Neural cell (in vitro differentiated cells): ENCODE results near the gene SPDL1. TPM values are rescaled to one million over a fixed set of nuclear protein-coding genes. Genes with fewer than 3 reads are reported as not detected.
"Not testable (repeated sequence)": the region's sequence is repeated elsewhere in the genome, so short reads cannot be mapped to it uniquely, and the experiment has no call there.

Experiments used
- H2AFZ ChIP-seq: fragments of 200-600, 300-800 bp; sonication (generic), shearing (Covaris generic); 2 replicates; pipeline ENCODE4 v1.6.0; 2014; ENCODE audit warnings: low read depth, mild to moderate bottlenecking, antibody characterized with exemption, low read length, moderate library complexity
- H3F3A ChIP-seq: fragments of 200-600 bp; shearing (Covaris generic); 2 replicates; pipeline ENCODE4 v1.6.1; 2016; ENCODE audit warnings: mild to moderate bottlenecking, moderate library complexity, mixed read lengths, antibody characterized with exemption, low read length; ENCODE audit not compliant: insufficient read depth, poor library complexity, severe bottlenecking
- H3K27ac ChIP-seq: fragments of 200-600, 300-800 bp; sonication (generic), shearing (Covaris generic); 2 replicates; pipeline ENCODE4 v1.5.1; 2014; ENCODE audit warnings: mild to moderate bottlenecking, low read length, moderate library complexity
- H3K27me3 ChIP-seq: fragments of 300-800, 200-600 bp; sonication (generic), shearing (Covaris generic); 2 replicates; pipeline ENCODE4 v1.6.0; 2014; ENCODE audit warnings: mild to moderate bottlenecking, low read depth, low read length, moderate library complexity; ENCODE audit not compliant: insufficient read depth
- H3K36me3 ChIP-seq: fragments of 300-800, 200-600 bp; sonication (generic), shearing (Covaris generic); 2 replicates; pipeline ENCODE4 v1.5.1; 2014; ENCODE audit warnings: mild to moderate bottlenecking, antibody characterized with exemption, low read length, moderate library complexity; ENCODE audit not compliant: insufficient read depth
- H3K4me2 ChIP-seq: fragments of 300-800, 200-600 bp; sonication (generic), shearing (Covaris generic); 2 replicates; pipeline ENCODE4 v1.6.0; 2014; ENCODE audit warnings: mild to moderate bottlenecking, low read length
- H3K4me3 ChIP-seq: fragments of 300-800, 200-600 bp; sonication (generic), shearing (Covaris generic); 2 replicates; pipeline ENCODE4 v1.5.1; 2014; ENCODE audit warnings: mild to moderate bottlenecking, low read length, moderate library complexity
- H3K79me2 ChIP-seq: fragments of 200-600 bp; shearing (Covaris generic); replicated peaks from 2 replicates; pipeline ENCODE4 v1.6.0; 2014; ENCODE audit warnings: mild to moderate bottlenecking, low read length, moderate library complexity; ENCODE audit not compliant: insufficient read depth
- H3K9ac ChIP-seq: fragments of 300-800, 200-600 bp; sonication (generic), shearing (Covaris generic); 2 replicates; pipeline ENCODE4 v1.6.1; 2016; ENCODE audit warnings: mild to moderate bottlenecking, low read length, mixed read lengths
- H3K9me2 ChIP-seq: fragments of 200-600 bp; shearing (Covaris generic); 2 replicates; pipeline ENCODE4 v1.6.1; 2016; ENCODE audit warnings: mild to moderate bottlenecking, low read length, mixed read lengths; ENCODE audit not compliant: insufficient read depth
- H3K9me3 ChIP-seq: fragments of 200-600, 300-800 bp; sonication (generic), shearing (Covaris generic); 2 replicates; pipeline ENCODE4 v1.6.1; 2016; ENCODE audit warnings: mild to moderate bottlenecking, mixed run types, low read length, moderate library complexity, mixed read lengths
- H4K20me1 ChIP-seq: fragments of 200-600 bp; shearing (Covaris generic); 2 replicates; pipeline ENCODE4 v1.6.1; 2016; ENCODE audit warnings: mild to moderate bottlenecking, mixed run types; ENCODE audit not compliant: insufficient read depth
- EP300 ChIP-seq: fragments of 450-650 bp; conservative IDR thresholded peaks from 2 replicates; pipeline ENCODE4 v1.6.1; 2014; ENCODE audit warnings: antibody characterized with exemption, mild to moderate bottlenecking, moderate library complexity; ENCODE audit not compliant: poor library complexity, severe bottlenecking
- POLR2AphosphoS5 ChIP-seq: IDR thresholded peaks from 2 replicates; pipeline ENCODE4 v1.6.1; 2012
- RAD21 ChIP-seq: fragments of 450-650 bp; conservative IDR thresholded peaks from 2 replicates; pipeline ENCODE4 v1.6.1; 2014; ENCODE audit warnings: antibody characterized with exemption, mild to moderate bottlenecking, moderate library complexity
- SMC3 ChIP-seq: fragments of 450-650 bp; conservative IDR thresholded peaks from 2 replicates; pipeline ENCODE4 v1.6.1; 2014; ENCODE audit warnings: antibody characterized with exemption, mild to moderate bottlenecking, moderate library complexity; ENCODE audit not compliant: poor library complexity
- TAF1 ChIP-seq: IDR thresholded peaks from 2 replicates; pipeline ENCODE4 v1.6.1; 2012; ENCODE audit warnings: low read depth
- polyA plus RNA-seq: library from polyadenylated mRNA; depleted of rRNA; stranded (reverse); fragments of >200 nt; gene quantifications from 2 replicates; pipeline ENCODE4 v1.2.3, GENCODE V29; 2014
- TF ChIP-seq, protein P1 (sequence below): IDR thresholded peaks from 2 replicates; pipeline ENCODE4 v1.6.1; 2012; ENCODE audit warnings: borderline replicate concordance
- TF ChIP-seq, protein P2 (sequence below): fragments of 450-650 bp; IDR thresholded peaks from 2 replicates; pipeline ENCODE4 v1.5.1; 2014; ENCODE audit warnings: antibody characterized with exemption, mild to moderate bottlenecking, moderate library complexity; ENCODE audit not compliant: poor library complexity, severe bottlenecking

Gene SPDL1
- polyA plus RNA-seq, 1 donor from 2014 or later, result 26.6 TPM

DNA sequence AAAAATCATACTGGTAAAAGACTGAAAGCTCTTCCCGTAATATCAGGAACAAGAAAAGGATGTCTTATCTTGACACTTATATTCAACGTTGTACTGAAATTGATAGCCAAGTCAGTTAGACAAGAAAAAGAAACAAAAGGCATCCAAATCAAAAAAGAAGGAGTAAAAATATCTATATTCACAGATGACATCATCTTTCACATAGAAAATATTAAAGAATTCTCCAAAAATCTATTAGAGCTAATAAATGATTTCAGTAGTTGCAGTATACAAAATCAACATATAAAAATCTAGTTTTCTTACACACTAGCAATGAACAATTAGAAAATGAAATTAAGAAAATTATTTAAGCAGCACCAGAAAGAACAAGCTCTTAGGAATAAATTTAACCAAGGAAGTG lies 24.3 kb downstream of the SPDL1 start:
- Histone ChIP-seq H3K9me3 (no peaks in the 10 kb centered on the region), H3K27me3 (no peaks in the 10 kb centered on the region), H4K20me1 (no peaks in the 10 kb centered on the region), H3K4me3 (no peak overlapping the region), H2AFZ (no peak overlapping the region), H3K4me2 (no peak overlapping the region), H3K36me3 (no peaks in the 10 kb centered on the region), H3K27ac (no peak overlapping the region), H3F3A (no peaks in the 10 kb centered on the region), H3K9ac (no peak overlapping the region), H3K9me2 (no peaks in the 10 kb centered on the region), H3K79me2 (no peaks in the 10 kb centered on the region)
- TF ChIP-seq TAF1, result no peak

DNA sequence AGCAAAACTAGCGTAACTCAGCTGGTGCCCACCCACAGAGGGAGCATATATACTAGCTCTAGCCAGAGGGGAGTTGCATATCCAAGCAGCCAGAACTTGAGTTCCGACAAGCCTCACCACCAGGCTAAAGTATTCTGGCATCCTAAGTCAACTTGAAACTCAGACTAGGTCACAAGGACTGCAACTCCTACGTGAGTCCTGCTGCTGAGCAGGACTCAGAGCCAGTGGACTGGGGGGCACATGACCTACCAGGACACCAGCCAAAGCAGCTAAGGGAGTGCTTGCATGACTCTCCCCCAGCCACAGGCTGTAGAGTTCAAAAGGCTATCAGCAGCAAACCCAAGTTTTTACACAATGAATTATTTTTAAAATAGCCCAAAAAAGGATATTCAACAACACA lies 26.1 kb downstream of the SPDL1 start:
- no peaks in the 10 kb centered on the region for H3K36me3 ChIP-seq

DNA sequence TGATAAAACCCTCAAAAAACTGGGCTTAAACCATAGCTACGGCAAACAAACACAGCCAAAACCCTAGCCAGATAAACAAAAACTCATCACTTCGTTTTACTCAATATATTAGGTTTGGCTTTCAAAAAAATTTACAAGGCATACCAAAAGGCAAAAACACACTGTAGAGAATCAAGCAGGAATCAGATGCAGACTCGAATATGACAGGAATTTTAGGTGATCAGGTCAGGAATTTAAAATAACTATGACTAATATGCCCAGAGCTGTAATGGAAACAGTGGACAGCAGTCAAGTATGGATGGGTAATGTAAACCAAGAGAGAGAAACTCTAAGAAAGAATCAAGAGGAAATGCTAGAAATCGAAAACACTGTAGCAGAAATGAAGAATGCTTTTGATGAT lies 27.0 kb downstream of the SPDL1 start:
- H3K9me3 ChIP-seq, result no peaks in the 10 kb centered on the region

More for the DNA sequence above, 26.1 kb downstream of the SPDL1 start:
- H3K9me3 ChIP-seq, result no peaks in the 10 kb centered on the region
- H3K9me2 ChIP-seq, result no peaks in the 10 kb centered on the region
- H3K4me2 ChIP-seq, result no peak overlapping the region
- no peak overlapping the region for H3K4me3 ChIP-seq
- TF ChIP-seq, protein P1, sequence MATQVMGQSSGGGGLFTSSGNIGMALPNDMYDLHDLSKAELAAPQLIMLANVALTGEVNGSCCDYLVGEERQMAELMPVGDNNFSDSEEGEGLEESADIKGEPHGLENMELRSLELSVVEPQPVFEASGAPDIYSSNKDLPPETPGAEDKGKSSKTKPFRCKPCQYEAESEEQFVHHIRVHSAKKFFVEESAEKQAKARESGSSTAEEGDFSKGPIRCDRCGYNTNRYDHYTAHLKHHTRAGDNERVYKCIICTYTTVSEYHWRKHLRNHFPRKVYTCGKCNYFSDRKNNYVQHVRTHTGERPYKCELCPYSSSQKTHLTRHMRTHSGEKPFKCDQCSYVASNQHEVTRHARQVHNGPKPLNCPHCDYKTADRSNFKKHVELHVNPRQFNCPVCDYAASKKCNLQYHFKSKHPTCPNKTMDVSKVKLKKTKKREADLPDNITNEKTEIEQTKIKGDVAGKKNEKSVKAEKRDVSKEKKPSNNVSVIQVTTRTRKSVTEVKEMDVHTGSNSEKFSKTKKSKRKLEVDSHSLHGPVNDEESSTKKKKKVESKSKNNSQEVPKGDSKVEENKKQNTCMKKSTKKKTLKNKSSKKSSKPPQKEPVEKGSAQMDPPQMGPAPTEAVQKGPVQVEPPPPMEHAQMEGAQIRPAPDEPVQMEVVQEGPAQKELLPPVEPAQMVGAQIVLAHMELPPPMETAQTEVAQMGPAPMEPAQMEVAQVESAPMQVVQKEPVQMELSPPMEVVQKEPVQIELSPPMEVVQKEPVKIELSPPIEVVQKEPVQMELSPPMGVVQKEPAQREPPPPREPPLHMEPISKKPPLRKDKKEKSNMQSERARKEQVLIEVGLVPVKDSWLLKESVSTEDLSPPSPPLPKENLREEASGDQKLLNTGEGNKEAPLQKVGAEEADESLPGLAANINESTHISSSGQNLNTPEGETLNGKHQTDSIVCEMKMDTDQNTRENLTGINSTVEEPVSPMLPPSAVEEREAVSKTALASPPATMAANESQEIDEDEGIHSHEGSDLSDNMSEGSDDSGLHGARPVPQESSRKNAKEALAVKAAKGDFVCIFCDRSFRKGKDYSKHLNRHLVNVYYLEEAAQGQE, result no peak
- H4K20me1 ChIP-seq, result no peaks in the 10 kb centered on the region
- H3F3A ChIP-seq, result no peaks in the 10 kb centered on the region
- no peak overlapping the region for H2AFZ ChIP-seq
- no peaks in the 10 kb centered on the region for H3K27me3 ChIP-seq
- no peak overlapping the region for H3K27ac ChIP-seq
- H3K79me2 ChIP-seq, result no peaks in the 10 kb centered on the region
- H3K9ac ChIP-seq, result no peak overlapping the region

DNA sequence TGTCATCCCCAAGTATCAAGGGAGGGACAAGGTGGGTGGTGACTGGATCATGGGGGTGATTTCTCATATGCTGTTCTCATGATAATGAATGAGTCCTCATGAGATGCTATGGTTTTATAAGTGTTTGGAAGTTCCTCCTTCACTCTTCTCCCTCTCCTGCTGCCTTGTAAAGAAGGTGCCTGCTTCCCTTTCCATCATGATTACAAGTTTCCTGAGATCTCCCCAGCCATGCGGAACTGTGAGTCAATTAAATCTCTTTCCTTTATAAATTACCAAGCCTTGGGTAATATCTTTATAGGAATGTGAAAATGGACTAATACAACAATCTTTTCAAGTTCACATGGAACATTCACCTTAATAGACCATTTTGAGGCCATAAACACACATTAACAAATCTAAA lies 32.0 kb downstream of the SPDL1 start:
- no peaks in the 10 kb centered on the region for H3K36me3 ChIP-seq
- no peak overlapping the region for H3K4me2 ChIP-seq
- no peaks in the 10 kb centered on the region for H3K9me3 ChIP-seq
- no peak overlapping the region for H2AFZ ChIP-seq
- H3F3A ChIP-seq, result no peaks in the 10 kb centered on the region
- no peaks in the 10 kb centered on the region for H3K27me3 ChIP-seq
- H3K27ac ChIP-seq, result no peak overlapping the region
- no peak overlapping the region for H3K4me3 ChIP-seq
- H3K9me2 ChIP-seq, result no peaks in the 10 kb centered on the region
- H3K79me2 ChIP-seq, result no peaks in the 10 kb centered on the region
- H3K9ac ChIP-seq, result no peak overlapping the region
- TF ChIP-seq POLR2AphosphoS5 (no peak), RAD21 (no peak), SMC3 (no peak), TAF1 (no peak)
- TF ChIP-seq, protein P2, sequence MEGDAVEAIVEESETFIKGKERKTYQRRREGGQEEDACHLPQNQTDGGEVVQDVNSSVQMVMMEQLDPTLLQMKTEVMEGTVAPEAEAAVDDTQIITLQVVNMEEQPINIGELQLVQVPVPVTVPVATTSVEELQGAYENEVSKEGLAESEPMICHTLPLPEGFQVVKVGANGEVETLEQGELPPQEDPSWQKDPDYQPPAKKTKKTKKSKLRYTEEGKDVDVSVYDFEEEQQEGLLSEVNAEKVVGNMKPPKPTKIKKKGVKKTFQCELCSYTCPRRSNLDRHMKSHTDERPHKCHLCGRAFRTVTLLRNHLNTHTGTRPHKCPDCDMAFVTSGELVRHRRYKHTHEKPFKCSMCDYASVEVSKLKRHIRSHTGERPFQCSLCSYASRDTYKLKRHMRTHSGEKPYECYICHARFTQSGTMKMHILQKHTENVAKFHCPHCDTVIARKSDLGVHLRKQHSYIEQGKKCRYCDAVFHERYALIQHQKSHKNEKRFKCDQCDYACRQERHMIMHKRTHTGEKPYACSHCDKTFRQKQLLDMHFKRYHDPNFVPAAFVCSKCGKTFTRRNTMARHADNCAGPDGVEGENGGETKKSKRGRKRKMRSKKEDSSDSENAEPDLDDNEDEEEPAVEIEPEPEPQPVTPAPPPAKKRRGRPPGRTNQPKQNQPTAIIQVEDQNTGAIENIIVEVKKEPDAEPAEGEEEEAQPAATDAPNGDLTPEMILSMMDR, result no peak
- H4K20me1 ChIP-seq, result no peaks in the 10 kb centered on the region

More for the DNA sequence above, 27.0 kb downstream of the SPDL1 start:
- TF ChIP-seq TAF1 (no peak), EP300 (no peak), POLR2AphosphoS5 (no peak)
- no peak overlapping the region for H3K4me2 ChIP-seq
- H2AFZ ChIP-seq, result no peak overlapping the region
- no peak overlapping the region for H3K4me3 ChIP-seq
- H3K27me3 ChIP-seq, result no peaks in the 10 kb centered on the region
- H4K20me1 ChIP-seq, result no peaks in the 10 kb centered on the region
- H3K79me2 ChIP-seq, result no peaks in the 10 kb centered on the region
- H3K9me2 ChIP-seq, result no peaks in the 10 kb centered on the region
- H3F3A ChIP-seq, result no peaks in the 10 kb centered on the region
- no peaks in the 10 kb centered on the region for H3K36me3 ChIP-seq
- no peak overlapping the region for H3K27ac ChIP-seq
- no peak overlapping the region for H3K9ac ChIP-seq

DNA sequence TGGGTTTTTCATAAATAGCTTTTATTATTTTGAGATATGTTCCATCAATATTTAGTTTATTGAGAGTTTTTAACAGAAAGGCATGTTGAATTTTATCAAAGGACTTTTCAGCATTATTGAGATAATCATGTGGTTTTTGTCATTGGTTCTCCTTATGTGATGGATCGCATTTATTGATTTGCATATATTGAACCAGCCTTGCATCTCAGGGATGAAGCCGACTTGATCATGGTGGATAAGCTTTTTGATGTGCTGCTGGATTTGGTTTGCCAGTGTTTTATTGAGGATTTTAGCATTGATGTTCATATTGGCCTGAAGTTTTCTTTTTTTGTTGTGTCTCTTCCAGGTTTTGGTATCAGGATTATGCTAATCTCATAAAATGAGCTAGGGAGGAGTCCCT lies 40.7 kb downstream of the SPDL1 start:
- not testable (repeated sequence) for H3K4me2 ChIP-seq, H3K9me3 ChIP-seq, H3K79me2 ChIP-seq, H4K20me1 ChIP-seq, H3K36me3 ChIP-seq, H2AFZ ChIP-seq, H3K27ac ChIP-seq, H3K4me3 ChIP-seq, H3K9me2 ChIP-seq, H3K27me3 ChIP-seq, H3K9ac ChIP-seq, H3F3A ChIP-seq
